Naive thymus-derived CD4-positive, alpha-beta T cell (primary cell): Measurements from ENCODE around the gene CCDC148. TPM values are rescaled to one million over a fixed set of nuclear protein-coding genes. Genes with fewer than 3 reads are reported as not detected.
"Not testable (repeated sequence)": the region's sequence is repeated elsewhere in the genome, so short reads cannot be mapped to it uniquely, and the experiment has no call there.

ENCODE experiments used
- ATAC-seq: fragments of 150-1000 bp; cut with Tn5 transposase; 2 replicates; pipeline ENCODE4 v1.10.0; 2021; ENCODE audit warnings: mild to moderate bottlenecking, moderate library complexity
- CTCF ChIA-PET: fragments of 350-600 bp; sonication (Branson Sonifier 250); formaldehyde crosslinking; loops from one replicate; lab custom pipeline; 2021; ENCODE audit warnings: antibody characterized with exemption; lab: Charles Lee
- POLR2A ChIA-PET: fragments of 350-600 bp; sonication (Branson Sonifier 250); formaldehyde crosslinking; loops from one replicate; lab custom pipeline; 2021; ENCODE audit warnings: antibody characterized with exemption, inconsistent platforms; lab: Charles Lee
- DNase-seq, 9 donors: peaks; one replicate each; pipeline versions ENCODE4 v3.0.0 to v3.0.0-alpha.2; 2020 to 2022; ENCODE audit warnings: mixed read lengths in 1 of 9
- H3K27ac ChIP-seq: one replicate; pipeline ENCODE4 v1.7.0; 2013; ENCODE audit warnings: mild to moderate bottlenecking, low read depth, low read length, moderate library complexity
- H3K27me3 ChIP-seq, 2 donors: one replicate each; pipeline ENCODE4 v1.7.0; 2013; ENCODE audit warnings: low read length in 2 of 2, mild to moderate bottlenecking in 2 of 2, moderate library complexity in 2 of 2; ENCODE audit not compliant: control insufficient read depth in 2 of 2, insufficient read depth in 2 of 2
- H3K36me3 ChIP-seq, 3 experiments: 1 replicate in 2 of 3; 2 replicates in 1 of 3; pipeline ENCODE4 v1.7.0; 2013; ENCODE audit warnings: low read length in 3 of 3, mild to moderate bottlenecking in 3 of 3, moderate library complexity in 1 of 3; ENCODE audit not compliant: insufficient read depth in 3 of 3, control insufficient read depth in 2 of 3
- H3K4me1 ChIP-seq, 2 donors: one replicate each; pipeline ENCODE4 v1.7.0; 2013; ENCODE audit warnings: low read length in 2 of 2, mild to moderate bottlenecking in 2 of 2, moderate library complexity in 1 of 2; ENCODE audit not compliant: control insufficient read depth in 2 of 2, insufficient read depth in 2 of 2
- H3K4me3 ChIP-seq: 2 replicates; pipeline ENCODE4 v1.7.0; 2013; ENCODE audit warnings: mild to moderate bottlenecking, low read length
- H3K9me3 ChIP-seq, 3 experiments: 1 replicate in 2 of 3; 2 replicates in 1 of 3; pipeline ENCODE4 v1.7.0; 2013; ENCODE audit warnings: low read length in 3 of 3; ENCODE audit not compliant: control insufficient read depth in 2 of 3
- H3K27ac Mint-ChIP-seq, 9 donors: one replicate each; pipeline ENCODE4 v1.8.0; 2020 to 2022; ENCODE audit warnings: mixed read lengths in 9 of 9, mild to moderate bottlenecking in 8 of 9, moderate library complexity in 5 of 9, inconsistent platforms in 2 of 9
- H3K27me3 Mint-ChIP-seq, 5 donors: one replicate each; pipeline ENCODE4 v1.8.0; 2021 to 2022; ENCODE audit warnings: mixed read lengths in 5 of 5, mild to moderate bottlenecking in 1 of 5
- H3K36me3 Mint-ChIP-seq, 5 donors: one replicate each; pipeline ENCODE4 v1.8.0; 2020 to 2022; ENCODE audit warnings: mixed read lengths in 5 of 5, mild to moderate bottlenecking in 3 of 5, inconsistent platforms in 1 of 5
- H3K4me1 Mint-ChIP-seq, 7 donors: one replicate each; pipeline ENCODE4 v1.8.0; 2020 to 2022; ENCODE audit warnings: mixed read lengths in 7 of 7, mild to moderate bottlenecking in 3 of 7, inconsistent platforms in 1 of 7
- H3K4me3 Mint-ChIP-seq, 10 donors: one replicate each; pipeline ENCODE4 v1.8.0; 2020 to 2022; ENCODE audit warnings: mild to moderate bottlenecking in 10 of 10, mixed read lengths in 10 of 10, moderate library complexity in 6 of 10, inconsistent platforms in 2 of 10
- H3K9me3 Mint-ChIP-seq, 11 donors: one replicate each; pipeline ENCODE4 v1.8.0; 2020 to 2022; ENCODE audit warnings: mixed read lengths in 11 of 11, mild to moderate bottlenecking in 4 of 11, inconsistent platforms in 1 of 11, moderate library complexity in 1 of 11
- intact Hi-C, 2 donors: fragments of 100-400 bp; cut with micrococcal nuclease; formaldehyde crosslinking; loops; one replicate each; pipeline ENCODE4 v1.15.1; 2023
- polyA plus RNA-seq, 2 donors: library from polyadenylated mRNA; unstranded; fragments of 300-500 nt; fragmentation: Illumina TruSeq; gene quantifications; one replicate each; pipeline ENCODE4 v1.2.3, GENCODE V29; 2021
- total RNA-seq, 6 experiments: library from RNA in 5 of 6; stranded (reverse) in 5 of 6; gene quantifications; 1 replicate in 5 of 6; 2 replicates in 1 of 6; pipeline ENCODE4 v1.2.3 and lab custom pipeline; 2021 to 2026

CCDC148 gene
- total and polyA plus RNA-seq, 7 experiments from 2014 or later, result 0.14 to 0.54 TPM; not detected in 5

GRCh38 chr2:158359846-158360245 lies 96.7 kb downstream of the CCDC148 start:
- ATAC-seq (no peak), DNase-seq (no peak)
- peaks cover 0 to 17% (median 6%) of the 10 kb centered on the region in 11 donors for H3K9me3 Mint-ChIP-seq
- peaks cover 0 to 3% (median 0%) of the 10 kb centered on the region in 5 donors for H3K36me3 Mint-ChIP-seq
- Histone ChIP-seq H3K36me3 (no peaks in the 10 kb centered on the region), H3K27ac (no peak overlapping the region), H3K4me3 (no peak overlapping the region), H3K9me3 (no peaks in the 10 kb centered on the region), H3K4me1 (no peaks in the 10 kb centered on the region), H3K27me3 (no peaks in the 10 kb centered on the region)
- ChIA-PET POLR2A (no interaction called here), CTCF (interaction anchor here (0.7 kb wide), 1 partner anchor 141 kb away, joined by 5 read pairs; no protein-coding TSS in a partner anchor)
- no peak overlapping the region for H3K27ac Mint-ChIP-seq
- H3K4me1 Mint-ChIP-seq, result peaks cover 0 to 3% (median 0%) of the 10 kb centered on the region in 7 donors
- intact Hi-C loops, result no loop called here
- no peaks in the 10 kb centered on the region for H3K27me3 Mint-ChIP-seq
- H3K4me3 Mint-ChIP-seq, result no peak overlapping the region

- DNase-seq, result no peak
- H3K27ac ChIP-seq, result no peak overlapping the region
- no peaks in the 10 kb centered on the region for H3K9me3 ChIP-seq
- POLR2A ChIA-PET, result no interaction called here
- H3K4me1 Mint-ChIP-seq, result peaks cover 0 to 3% (median 0%) of the 10 kb centered on the region in 7 donors
- peaks cover 0 to 3% (median 0%) of the 10 kb centered on the region in 5 donors for H3K36me3 Mint-ChIP-seq
- no peaks in the 10 kb centered on the region for H3K4me1 ChIP-seq
- H3K36me3 ChIP-seq, result no peaks in the 10 kb centered on the region
- intact Hi-C loops, result no loop called here
- no peak overlapping the region for H3K4me3 ChIP-seq
- no peak overlapping the region for H3K27ac Mint-ChIP-seq
- no peaks in the 10 kb centered on the region for H3K27me3 Mint-ChIP-seq
- CTCF ChIA-PET, result no interaction called here
- peaks cover 0 to 13% (median 6%) of the 10 kb centered on the region in 11 donors for H3K9me3 Mint-ChIP-seq
- H3K4me3 Mint-ChIP-seq, result no peak overlapping the region
- ATAC-seq, result no peak
- no peaks in the 10 kb centered on the region for H3K27me3 ChIP-seq
Measured at GRCh38 chr2:158357699-158358098, 98.9 kb downstream of the CCDC148 start.

DNA sequence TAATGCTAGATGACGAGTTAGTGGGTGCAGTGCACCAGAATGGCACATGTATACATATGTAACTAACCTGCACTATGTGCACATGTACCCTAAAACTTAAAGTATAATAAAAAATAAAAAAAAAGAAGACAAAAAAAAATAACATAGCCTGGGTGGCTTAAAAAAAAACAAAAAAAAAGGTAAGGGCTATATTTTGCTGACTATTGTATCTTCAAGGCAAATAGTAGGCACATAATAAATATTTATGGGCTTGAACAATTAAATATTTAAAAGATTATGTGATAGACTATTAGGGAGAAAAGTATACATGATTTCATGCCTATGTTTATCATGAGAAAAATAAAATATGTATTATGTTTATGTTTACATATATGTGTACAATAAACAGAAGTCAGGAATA lies 99.4 kb downstream of the CCDC148 start:
- Histone ChIP-seq H3K27me3 (no peaks in the 10 kb centered on the region), H3K27ac (no peak overlapping the region), H3K4me3 (no peak overlapping the region), H3K36me3 (no peaks in the 10 kb centered on the region), H3K4me1 (no peaks in the 10 kb centered on the region), H3K9me3 (no peaks in the 10 kb centered on the region)
- no peak for ATAC-seq
- Mint-ChIP-seq H3K9me3 (peaks cover 0 to 10% (median 4%) of the 10 kb centered on the region in 11 donors), H3K36me3 (peaks cover 0 to 3% (median 0%) of the 10 kb centered on the region in 5 donors), H3K27me3 (no peaks in the 10 kb centered on the region), H3K4me1 (peaks cover 0 to 3% (median 0%) of the 10 kb centered on the region in 7 donors), H3K27ac (no peak overlapping the region), H3K4me3 (no peak overlapping the region)
- DNase-seq, result no peak
- ChIA-PET POLR2A (no interaction called here), CTCF (no interaction called here)
- intact Hi-C loops, result no loop called here

DNA sequence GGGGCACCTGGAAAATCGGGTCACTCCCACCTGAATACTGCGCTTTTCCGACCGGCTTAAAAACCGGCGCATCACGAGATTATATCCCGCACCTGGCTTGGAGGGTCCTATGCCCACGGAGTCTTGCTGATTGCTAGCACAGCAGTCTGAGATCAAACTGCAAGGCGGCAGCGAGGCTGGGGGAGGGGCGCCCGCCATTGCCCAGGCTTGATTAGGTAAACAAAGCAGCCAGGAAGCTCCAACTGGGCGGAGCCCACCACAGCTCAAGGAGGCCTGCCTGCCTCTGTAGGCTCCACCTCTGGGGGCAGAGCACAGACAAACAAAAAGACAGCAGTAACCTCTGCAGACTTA lies 105.1 kb downstream of the CCDC148 start:
- H3K9me3 ChIP-seq, H3K27ac ChIP-seq, H3K4me1 Mint-ChIP-seq, H3K27me3 ChIP-seq, POLR2A ChIA-PET, CTCF ChIA-PET, H3K4me3 Mint-ChIP-seq, H3K4me1 ChIP-seq, ATAC-seq, intact Hi-C loops, H3K27ac Mint-ChIP-seq, H3K9me3 Mint-ChIP-seq, H3K36me3 ChIP-seq, DNase-seq, H3K4me3 ChIP-seq, H3K36me3 Mint-ChIP-seq: not testable (repeated sequence)
- H3K27me3 Mint-ChIP-seq, result peaks cover 0 to 11% (median 2%) of the 10 kb centered on the region in 5 donors

DNA sequence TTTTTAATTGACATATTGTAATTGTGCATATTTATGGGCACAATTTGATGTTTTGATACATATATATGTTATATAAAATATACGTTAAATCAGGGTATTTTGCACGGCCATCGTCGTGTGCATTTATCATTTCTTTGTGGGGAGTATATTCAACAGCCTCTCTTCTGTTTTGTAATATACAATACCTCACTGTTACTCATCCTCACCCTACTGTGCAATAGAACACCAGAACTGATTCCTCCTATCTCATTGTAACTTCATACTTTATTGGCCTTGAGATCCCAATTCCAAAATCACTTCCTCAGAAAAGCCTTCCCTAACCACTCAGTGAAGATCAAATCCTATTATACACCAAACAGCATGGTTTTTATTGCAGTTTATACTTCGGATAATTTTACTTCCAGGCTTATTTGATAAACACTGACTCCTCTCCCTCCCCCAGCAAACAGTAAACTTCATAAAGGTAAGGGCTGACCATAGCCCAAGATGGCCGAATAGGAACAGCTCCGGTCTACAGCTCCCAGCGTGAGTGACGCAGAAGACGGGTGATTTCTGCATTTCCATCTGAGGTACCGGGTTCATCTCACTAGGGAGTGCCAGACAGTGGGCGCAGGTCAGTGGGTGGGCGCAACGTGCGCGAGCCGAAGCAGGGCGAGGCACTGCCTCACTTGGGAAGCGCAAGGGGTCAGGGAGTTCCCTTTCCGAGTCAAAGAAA lies 105.6 kb downstream of the CCDC148 start:
- POLR2A ChIA-PET, H3K4me3 ChIP-seq, ATAC-seq, H3K36me3 Mint-ChIP-seq, H3K27ac Mint-ChIP-seq, H3K9me3 ChIP-seq, intact Hi-C loops, H3K4me1 ChIP-seq, DNase-seq, H3K27me3 ChIP-seq, H3K9me3 Mint-ChIP-seq, H3K4me1 Mint-ChIP-seq, H3K4me3 Mint-ChIP-seq, H3K36me3 ChIP-seq, H3K27ac ChIP-seq, CTCF ChIA-PET: not testable (repeated sequence)
- peaks cover 0 to 16% (median 5%) of the 10 kb centered on the region in 5 donors for H3K27me3 Mint-ChIP-seq

- H3K27me3 Mint-ChIP-seq, result peaks cover 0 to 15% (median 5%) of the 10 kb centered on the region in 5 donors
- ChIA-PET POLR2A (no interaction called here), CTCF (no interaction called here)
Measured at GRCh38 chr2:158346032-158346431, 110.5 kb downstream of the CCDC148 start.

DNA sequence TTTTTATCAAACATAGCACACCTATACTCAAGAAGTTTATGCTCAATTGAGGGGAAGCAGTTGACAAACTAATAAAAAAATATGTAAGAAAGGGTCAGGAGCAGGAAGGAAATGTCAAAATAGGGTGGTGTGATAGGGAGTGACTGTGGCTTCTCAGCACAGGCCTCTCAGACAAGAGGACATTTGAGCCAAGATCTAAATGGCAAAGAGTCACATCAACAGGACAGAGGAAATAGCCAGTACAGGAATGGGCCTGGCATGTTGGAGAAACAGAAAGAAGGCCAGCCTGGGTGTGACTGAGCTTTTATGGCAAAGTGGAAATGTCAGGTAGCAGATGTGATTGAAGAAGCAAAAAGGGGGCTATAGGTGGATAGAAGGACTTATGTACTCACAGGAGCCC lies 117.0 kb downstream of the CCDC148 start:
- H3K27me3 Mint-ChIP-seq, result peaks cover 0 to 18% (median 11%) of the 10 kb centered on the region in 5 donors
- no peak overlapping the region for H3K27ac Mint-ChIP-seq

More at GRCh38 chr2:158346032-158346431, 110.5 kb downstream of the CCDC148 start:
- no peak for DNase-seq
- no peak overlapping the region for H3K4me3 Mint-ChIP-seq
- Histone ChIP-seq H3K27ac (no peak overlapping the region), H3K4me1 (no peaks in the 10 kb centered on the region), H3K27me3 (no peaks in the 10 kb centered on the region), H3K4me3 (no peak overlapping the region), H3K36me3 (no peaks in the 10 kb centered on the region), H3K9me3 (no peaks in the 10 kb centered on the region)
- H3K9me3 Mint-ChIP-seq, result peaks cover 0 to 5% (median 0%) of the 10 kb centered on the region in 11 donors
- no peak overlapping the region for H3K27ac Mint-ChIP-seq
- intact Hi-C loops, result no loop called here
- H3K36me3 Mint-ChIP-seq, result no peaks in the 10 kb centered on the region
- no peaks in the 10 kb centered on the region for H3K4me1 Mint-ChIP-seq
- ATAC-seq, result no peak

More for the DNA sequence above, 117.0 kb downstream of the CCDC148 start:
- no peaks in the 10 kb centered on the region for H3K36me3 Mint-ChIP-seq
- H3K4me1 Mint-ChIP-seq, result no peaks in the 10 kb centered on the region
- Histone ChIP-seq H3K36me3 (no peaks in the 10 kb centered on the region), H3K9me3 (no peaks in the 10 kb centered on the region), H3K27me3 (no peaks in the 10 kb centered on the region), H3K27ac (no peak overlapping the region), H3K4me3 (no peak overlapping the region), H3K4me1 (no peaks in the 10 kb centered on the region)
- CTCF ChIA-PET, result no interaction called here
- DNase-seq (no peak), ATAC-seq (no peak)
- peaks cover 0 to 4% (median 0%) of the 10 kb centered on the region in 11 donors for H3K9me3 Mint-ChIP-seq
- POLR2A ChIA-PET, result no interaction called here
- intact Hi-C loops, result no loop called here
- H3K4me3 Mint-ChIP-seq, result no peak overlapping the region
